Medulla oblongata (tissue), 1 donor: ENCODE results near the gene ALKAL2.
A peak's percentile ranks its signal among the peaks of the same experiment; 100 is the strongest.

Source experiments
- DNase-seq: peaks from one replicate; pipeline ENCODE4 v3.0.0-alpha.2; 2015; ENCODE audit errors: extremely low spot score

Gene ALKAL2

GRCh38 chr2:290090-290722 lies 2.3 kb upstream of the ALKAL2 start:
- peak; percentile 90 for DNase-seq

DNA sequence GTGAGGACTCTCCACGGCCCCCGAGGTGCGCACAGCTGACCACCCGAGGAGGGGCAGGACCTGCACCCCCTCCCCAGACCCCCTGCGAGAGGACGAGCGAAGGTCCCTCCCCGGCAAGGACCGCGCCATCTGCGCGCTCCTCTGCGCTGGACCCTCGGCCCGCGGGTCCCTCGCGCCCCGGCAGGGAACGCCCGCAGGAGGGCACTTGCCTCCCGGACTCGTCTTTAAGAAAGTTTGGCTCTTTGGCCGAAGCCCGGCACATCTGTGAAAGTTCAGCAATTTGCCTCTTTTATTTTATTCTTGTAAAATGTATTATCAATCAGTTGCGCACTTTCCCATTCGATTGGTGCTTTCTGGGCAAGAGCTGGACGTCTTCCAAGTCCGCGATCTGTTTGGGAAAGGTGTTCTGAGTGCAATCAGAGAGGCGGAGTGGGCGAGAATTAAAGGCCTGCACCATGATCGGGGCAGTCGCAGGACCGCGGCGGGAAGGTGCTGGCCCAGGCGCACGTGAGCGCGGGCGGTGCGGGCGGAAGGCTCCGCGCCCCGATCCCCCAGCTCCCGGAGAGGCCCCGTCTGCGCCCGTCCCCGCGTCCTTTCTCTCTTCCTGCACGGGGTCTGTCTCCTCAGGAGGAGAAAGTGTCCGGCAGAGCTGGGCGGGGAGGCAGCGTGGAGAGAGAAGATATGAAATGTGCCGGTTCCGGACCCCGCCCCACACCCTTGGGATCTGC lies 1.6 kb upstream of the ALKAL2 start:
- DNase-seq: peak; percentile 21

GRCh38 chr2:288758-289361 lies 969 bp upstream of the ALKAL2 start:
- DNase-seq: no peak

GRCh38 chr2:287471-287885 lies 413 bp downstream of the ALKAL2 start:
- DNase-seq: no peak

DNA sequence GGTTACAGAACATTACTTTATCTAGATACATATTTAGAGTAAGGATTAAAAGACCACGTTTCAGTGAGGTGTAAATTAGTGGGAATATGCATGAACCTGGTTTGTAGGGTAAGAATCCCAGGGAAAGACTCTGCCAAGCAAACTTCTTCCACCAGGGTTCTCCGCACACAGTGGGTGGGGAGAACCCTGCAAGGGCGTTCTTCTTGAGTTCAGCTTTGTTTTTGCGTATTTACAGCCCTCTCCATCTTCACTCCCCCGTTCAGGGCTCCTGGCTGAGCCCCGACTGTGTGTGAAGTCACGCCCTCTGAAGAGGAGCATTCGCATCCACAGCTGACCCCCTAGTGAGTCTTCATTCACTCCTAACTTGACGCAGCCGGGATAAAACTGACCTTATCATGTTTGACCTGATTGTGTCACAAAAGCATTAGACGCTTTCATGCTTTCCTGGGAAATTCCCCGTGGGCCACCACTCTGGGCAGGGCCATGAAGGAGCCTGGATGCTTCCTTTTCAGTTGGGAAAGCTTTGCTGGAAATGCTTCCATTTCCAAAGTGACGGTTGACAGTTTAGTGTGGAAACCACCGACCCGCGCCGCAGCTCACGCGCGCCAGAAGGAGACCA lies 1.0 kb downstream of the ALKAL2 start:
- DNase-seq: no peak

DNA sequence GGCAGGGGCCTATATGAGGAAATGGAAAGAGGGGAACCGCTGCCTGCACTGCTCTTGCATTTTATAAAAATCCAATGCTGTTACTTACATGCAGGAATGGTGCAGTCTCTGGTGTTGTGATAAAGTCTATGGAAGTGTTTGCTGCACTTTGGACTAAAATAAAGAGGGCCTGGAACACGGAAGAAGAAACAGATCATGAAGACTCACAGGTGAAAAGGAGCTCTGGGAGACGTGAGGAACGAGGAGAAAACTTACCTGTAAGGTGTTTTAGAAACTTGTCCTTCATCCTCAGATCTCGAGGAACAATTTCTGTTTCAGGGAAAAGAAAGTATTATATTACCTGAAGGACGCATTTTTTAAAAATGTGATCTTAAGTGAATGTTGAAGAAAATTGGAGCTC lies 1.9 kb downstream of the ALKAL2 start:
- DNase-seq: no peak

GRCh38 chr2:285531-285930 lies 2.4 kb downstream of the ALKAL2 start:
- no peak for DNase-seq

- DNase-seq: no peak
Measured at GRCh38 chr2:284896-285492, 2.9 kb downstream of the ALKAL2 start.

- no peak for DNase-seq
Measured at GRCh38 chr2:283996-284794, 3.7 kb downstream of the ALKAL2 start.

DNA sequence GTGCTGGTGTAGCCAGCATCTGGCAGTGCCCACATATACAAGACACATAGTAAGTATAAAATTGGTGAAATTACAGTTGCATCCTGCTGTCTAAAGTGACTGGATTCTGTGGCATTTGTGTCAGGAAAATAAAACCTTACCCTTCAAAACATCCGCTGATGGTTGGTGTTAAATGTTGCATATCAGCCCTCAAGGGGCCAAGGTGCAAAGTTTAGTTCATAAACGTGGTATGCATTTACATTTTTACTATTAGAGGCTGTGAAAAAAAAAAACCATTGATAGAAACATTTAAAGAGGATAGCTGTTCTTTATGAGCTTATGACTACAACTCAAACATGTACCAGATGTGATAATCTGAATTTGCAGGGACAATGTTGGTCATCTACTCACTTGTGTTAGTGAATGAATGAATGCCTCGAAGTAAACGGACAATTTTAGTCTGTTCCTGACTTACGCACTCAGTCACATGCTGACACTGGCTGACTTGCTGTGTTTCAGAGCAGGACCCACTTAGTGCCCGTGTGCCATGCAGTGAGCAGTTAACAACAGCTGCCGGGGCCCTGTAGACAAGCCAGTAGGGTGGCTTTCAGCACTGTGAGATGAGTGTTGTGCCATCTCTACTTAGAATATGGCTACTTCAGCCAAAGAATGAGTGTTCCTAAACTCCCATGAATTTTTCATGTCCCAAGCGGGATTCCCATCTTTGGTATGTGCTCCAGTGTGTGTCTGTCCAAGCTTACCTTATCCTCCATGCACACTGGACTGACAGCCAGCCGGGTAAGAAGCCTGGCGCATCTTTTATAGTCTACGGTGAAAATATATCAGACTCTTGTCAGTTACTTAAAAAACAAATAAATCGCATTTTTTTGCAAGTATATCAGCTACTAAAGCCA lies 5.3 kb downstream of the ALKAL2 start:
- DNase-seq: no peak

- no peak for DNase-seq
Measured at GRCh38 chr2:281381-281780, 6.5 kb downstream of the ALKAL2 start.

DNA sequence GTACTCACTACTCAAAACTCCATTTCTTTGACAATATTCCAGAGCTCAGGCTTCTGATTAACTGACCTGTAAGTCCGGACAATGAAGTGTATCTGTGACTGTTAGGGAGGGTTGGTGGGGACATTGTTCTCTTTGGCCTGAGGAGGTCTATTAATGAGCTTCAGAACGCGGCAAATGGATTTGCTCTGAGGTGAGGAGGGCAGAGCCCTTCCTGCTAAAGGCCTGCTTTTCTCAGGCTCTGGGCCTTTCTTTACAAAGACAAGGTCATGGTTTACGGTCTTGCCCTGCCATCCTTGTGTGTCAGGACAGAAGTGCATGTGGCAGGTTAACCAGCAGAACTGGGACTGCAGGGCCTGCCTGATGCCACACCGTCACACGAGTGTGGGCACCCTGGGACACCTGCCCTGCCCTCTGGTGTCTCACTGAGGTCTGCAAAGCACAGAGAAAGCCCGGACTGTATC lies 7.2 kb downstream of the ALKAL2 start:
- DNase-seq: no peak

DNA sequence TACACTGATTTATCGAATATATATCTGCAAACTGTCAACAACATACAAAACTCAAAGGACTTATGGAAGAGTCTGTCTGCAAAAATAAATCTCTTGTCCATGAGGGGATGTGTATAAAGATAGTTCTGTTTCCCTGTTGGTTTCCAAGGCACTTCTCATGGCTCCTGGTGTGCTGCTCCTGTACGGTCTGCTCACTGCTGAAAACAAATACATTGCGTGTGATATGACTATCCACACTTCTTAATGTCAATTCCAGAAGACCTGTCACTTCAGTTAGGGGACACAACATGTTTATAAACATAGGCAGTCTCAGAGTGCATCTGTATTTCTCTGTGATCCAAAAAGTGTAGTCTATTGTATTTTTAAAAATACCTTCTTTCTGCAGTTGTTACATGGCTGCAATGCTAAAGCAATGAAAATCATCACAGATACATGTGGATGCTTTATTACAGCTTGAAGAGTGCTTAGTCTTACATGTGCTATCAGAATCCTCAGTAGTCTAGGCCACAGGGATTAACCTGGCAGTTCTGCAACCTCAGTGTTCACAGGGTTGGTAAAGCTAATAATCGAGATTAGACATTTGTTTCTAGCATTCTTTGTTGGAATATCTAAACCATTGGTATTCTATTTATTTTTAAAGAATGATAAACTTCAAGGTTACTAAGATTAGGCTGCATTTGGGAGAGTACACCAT lies 7.8 kb downstream of the ALKAL2 start:
- no peak for DNase-seq

DNA sequence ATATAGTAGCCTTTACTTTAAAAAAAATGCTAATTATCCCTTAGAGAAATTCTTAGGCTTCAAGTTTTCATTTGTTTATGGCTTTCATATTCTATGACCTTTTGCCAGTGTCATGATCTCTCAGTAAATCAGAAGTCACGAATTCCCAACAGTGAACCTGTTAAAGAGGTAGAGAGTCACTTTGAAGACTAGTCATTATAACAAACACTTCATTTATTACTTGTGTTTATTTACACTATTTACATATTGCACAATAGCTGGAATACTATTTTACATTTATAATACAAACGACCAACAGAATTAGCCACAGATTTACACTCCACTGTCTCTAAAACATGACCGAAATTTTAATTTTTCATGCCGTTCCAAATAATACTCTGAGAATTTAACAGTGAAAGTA lies 8.5 kb downstream of the ALKAL2 start:
- DNase-seq: no peak

DNA sequence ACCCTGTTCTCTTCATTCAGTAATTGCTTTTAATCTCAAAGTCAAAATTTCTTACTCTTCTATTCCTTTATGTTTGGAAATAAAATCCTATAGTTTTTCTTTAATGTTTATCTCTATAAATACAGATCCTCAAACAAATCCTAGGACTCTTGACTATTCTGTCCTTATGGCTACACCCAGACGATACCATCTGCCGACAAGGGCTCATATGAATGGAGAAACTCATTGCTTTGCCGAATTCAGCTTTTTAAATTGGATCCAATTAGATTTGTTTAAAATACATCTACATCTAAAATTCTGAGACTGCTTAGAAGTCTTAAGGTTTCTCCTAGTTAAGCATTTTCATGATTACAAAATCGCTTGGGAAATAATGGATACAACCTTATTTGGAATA lies 9.0 kb downstream of the ALKAL2 start:
- DNase-seq: no peak

- no peak for DNase-seq
Measured at GRCh38 chr2:278312-278926, 9.5 kb downstream of the ALKAL2 start.

DNA sequence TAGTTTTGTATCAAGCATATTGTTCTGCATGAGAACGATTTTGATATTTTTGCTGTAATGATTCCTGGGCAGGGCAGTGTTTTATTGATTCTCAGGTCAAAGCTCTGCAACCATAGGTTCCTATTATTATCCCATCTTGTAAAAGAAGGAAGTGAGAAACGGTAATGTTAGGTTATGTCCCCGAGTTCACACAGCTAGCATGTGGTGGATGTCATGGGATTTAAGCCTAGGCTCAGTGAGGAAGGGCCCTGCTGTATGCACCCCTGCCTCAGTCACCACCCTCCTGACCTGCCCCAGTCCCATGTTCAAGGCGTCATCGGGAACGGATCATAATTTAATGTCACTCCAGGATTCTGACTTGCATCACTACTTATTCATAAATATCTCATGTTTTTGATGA lies 12.4 kb downstream of the ALKAL2 start:
- peak; percentile 78 for DNase-seq

DNA sequence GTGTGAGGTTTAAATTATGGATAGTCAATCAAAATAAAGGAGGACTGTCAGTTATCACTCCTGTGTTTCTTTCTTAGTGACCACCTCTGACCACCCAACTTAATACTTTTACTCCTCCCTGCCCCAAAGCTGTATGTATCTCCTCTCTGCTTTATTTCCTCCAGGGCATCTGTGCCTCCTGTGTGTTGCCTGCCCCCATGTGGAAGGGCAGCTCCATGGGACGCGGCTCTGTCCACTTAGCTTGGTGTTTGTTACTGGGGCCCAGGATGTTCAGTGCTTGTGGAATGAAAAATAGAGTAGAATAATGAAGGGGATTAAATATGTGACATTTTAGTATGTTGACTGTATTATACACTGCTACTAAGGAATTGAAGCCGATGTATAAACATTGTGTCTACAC lies 13.4 kb downstream of the ALKAL2 start:
- no peak for DNase-seq

DNA sequence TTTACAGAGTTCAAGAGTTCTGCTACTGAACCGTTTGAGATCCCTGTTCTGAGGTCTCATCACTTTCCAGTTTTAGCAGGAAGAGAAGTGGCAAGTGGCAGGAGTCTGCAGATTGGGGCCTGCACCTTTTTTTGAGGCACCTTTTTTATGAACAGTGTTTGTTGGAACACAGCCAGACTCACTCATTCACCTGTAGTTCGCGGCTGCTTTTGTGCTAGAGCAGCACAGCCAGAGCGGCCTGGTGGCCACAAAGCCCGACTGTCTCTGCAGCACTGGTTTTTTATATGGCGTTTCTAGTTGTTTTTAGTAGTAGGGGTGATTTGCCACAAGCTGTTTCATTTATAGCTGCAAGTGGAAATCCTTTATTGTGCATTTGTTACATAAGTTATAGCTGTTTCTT lies 14.6 kb downstream of the ALKAL2 start:
- DNase-seq: no peak
